GM21723 (cell line): ENCODE measurements around the gene CELSR2.
"Not testable (repeated sequence)": the region's sequence is repeated elsewhere in the genome, so short reads cannot be mapped to it uniquely, and the experiment has no call there.

Experiments used
- ATAC-seq: cut with Tn5 transposase; IDR thresholded peaks from one replicate; pipeline ENCODE4 v1.9.1; 2021; ENCODE audit warnings: mild to moderate bottlenecking, moderate library complexity; ENCODE audit not compliant: unreplicated experiment

The CELSR2 gene

GRCh38 chr1:109274533-109275476 lies 25.5 kb downstream of the CELSR2 start:
- no peak for ATAC-seq

GRCh38 chr1:109275706-109276345 lies 26.5 kb downstream of the CELSR2 start:
- no peak for ATAC-seq

- ATAC-seq = peak; percentile 82
Observed at GRCh38 chr1:109277434-109278204, 28.3 kb downstream of the CELSR2 start.

GRCh38 chr1:109279615-109280278 lies 30.4 kb downstream of the CELSR2 start:
- no peak for ATAC-seq

- no peak for ATAC-seq
Observed at GRCh38 chr1:109280862-109281261, 31.5 kb downstream of the CELSR2 start.

- ATAC-seq = no peak
Observed at GRCh38 chr1:109281680-109282496, 32.5 kb downstream of the CELSR2 start.

- no peak for ATAC-seq
Observed at GRCh38 chr1:109282497-109282951, 33.2 kb downstream of the CELSR2 start.

- peak; percentile 97 for ATAC-seq
Observed at GRCh38 chr1:109282952-109283747, 33.8 kb downstream of the CELSR2 start, which contains the start of gene PSRC1. TSS of gene PSRC1 (minus strand) at chr1:109283145.

- ATAC-seq = peak; percentile 29
Observed at GRCh38 chr1:109283748-109284600, 34.6 kb downstream of the CELSR2 start.

- ATAC-seq = not testable (repeated sequence)
Observed at GRCh38 chr1:109286762-109287161, 37.4 kb downstream of the CELSR2 start.

GRCh38 chr1:109290137-109290536 lies 40.8 kb downstream of the CELSR2 start:
- no peak for ATAC-seq

GRCh38 chr1:109290998-109291397 lies 41.7 kb downstream of the CELSR2 start:
- ATAC-seq = no peak

GRCh38 chr1:109292364-109292763 lies 43.0 kb downstream of the CELSR2 start:
- ATAC-seq = no peak

GRCh38 chr1:109293026-109293425 lies 43.7 kb downstream of the CELSR2 start:
- no peak for ATAC-seq

- no peak for ATAC-seq
Observed at GRCh38 chr1:109294481-109294880, 45.1 kb downstream of the CELSR2 start.

GRCh38 chr1:109295712-109296415 lies 46.5 kb downstream of the CELSR2 start:
- ATAC-seq = no peak

- ATAC-seq = no peak
Observed at GRCh38 chr1:109296782-109297181, 47.4 kb downstream of the CELSR2 start.
